ENCODE results near the gene HEATR5B. TPM values are rescaled to one million over a fixed set of nuclear protein-coding genes. Genes with fewer than 3 reads are reported as not detected.

HEATR5B gene
- total and polyA plus RNA-seq, 2 donors (not counting 1 experiment from before 2014, with no cell fraction given): 15.7 to 22.0 TPM

DNA sequence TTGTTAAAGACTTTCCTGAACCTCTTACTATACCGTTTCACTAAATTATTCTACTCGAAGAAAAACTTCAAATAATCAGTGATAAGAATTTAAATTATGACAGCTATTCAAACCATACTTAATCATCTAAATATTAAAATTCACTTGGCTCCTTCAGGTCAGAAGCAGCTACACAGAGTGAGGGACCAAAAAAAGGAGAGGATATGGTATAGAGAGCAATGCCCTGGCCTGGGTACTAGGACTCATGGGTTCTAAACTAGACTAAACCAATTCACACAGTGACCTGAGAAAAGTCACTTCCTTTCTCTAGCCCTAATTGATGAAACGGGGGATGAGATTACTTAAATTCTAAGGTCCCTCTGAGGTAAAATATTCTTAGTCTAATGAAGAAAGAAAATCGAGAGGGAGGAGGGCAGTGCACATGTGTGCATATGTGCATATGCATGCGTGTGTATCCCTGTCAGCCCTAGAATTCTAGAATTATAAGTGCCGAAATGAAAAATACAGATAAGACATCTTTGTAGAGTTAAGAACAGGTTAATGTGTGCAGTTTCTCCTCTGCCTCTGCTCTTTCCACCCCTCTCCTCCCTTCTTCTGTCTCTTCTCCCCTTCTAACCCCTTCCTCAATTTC, 129.1 kb downstream of the HEATR5B start:
- Histone ChIP-seq H3K27ac (ENCODE audit: insufficient read depth, low read length) (no peak overlapping the region), H3K4me1 (ENCODE audit: control insufficient read depth, extremely low read depth, insufficient read depth, low read length) (peaks cover 6% of the 10 kb centered on the region), H3K36me3 (ENCODE audit: control insufficient read depth, insufficient read depth, low read length) (no peaks in the 10 kb centered on the region), H2AFZ (ENCODE audit: low read length) (no peak overlapping the region), H3K9ac (ENCODE audit: insufficient read depth, low read length) (no peak overlapping the region), H3K27me3 (ENCODE audit: control insufficient read depth, insufficient read depth, low read length) (no peaks in the 10 kb centered on the region), H4K20me1 (ENCODE audit: control insufficient read depth, extremely low read depth, insufficient read depth, low read length) (no peaks in the 10 kb centered on the region), H3K9me3 (ENCODE audit: control insufficient read depth, insufficient read depth, low read depth, low read length) (no peaks in the 10 kb centered on the region), H3K4me2 (ENCODE audit: extremely low read depth, insufficient read depth, low read length) (no peak overlapping the region), H3K4me3 (replicated peaks in 1 of 4; ENCODE audit: control extremely low read depth in 1 of 4, insufficient read depth in 1 of 4, low read depth in 3 of 4, low read length in 4 of 4) (no peak overlapping the region), H3K79me2 (ENCODE audit: control insufficient read depth, insufficient read depth, low read length) (peaks cover 22% of the 10 kb centered on the region)
- TF ChIP-seq, protein P1, sequence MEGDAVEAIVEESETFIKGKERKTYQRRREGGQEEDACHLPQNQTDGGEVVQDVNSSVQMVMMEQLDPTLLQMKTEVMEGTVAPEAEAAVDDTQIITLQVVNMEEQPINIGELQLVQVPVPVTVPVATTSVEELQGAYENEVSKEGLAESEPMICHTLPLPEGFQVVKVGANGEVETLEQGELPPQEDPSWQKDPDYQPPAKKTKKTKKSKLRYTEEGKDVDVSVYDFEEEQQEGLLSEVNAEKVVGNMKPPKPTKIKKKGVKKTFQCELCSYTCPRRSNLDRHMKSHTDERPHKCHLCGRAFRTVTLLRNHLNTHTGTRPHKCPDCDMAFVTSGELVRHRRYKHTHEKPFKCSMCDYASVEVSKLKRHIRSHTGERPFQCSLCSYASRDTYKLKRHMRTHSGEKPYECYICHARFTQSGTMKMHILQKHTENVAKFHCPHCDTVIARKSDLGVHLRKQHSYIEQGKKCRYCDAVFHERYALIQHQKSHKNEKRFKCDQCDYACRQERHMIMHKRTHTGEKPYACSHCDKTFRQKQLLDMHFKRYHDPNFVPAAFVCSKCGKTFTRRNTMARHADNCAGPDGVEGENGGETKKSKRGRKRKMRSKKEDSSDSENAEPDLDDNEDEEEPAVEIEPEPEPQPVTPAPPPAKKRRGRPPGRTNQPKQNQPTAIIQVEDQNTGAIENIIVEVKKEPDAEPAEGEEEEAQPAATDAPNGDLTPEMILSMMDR (conservative IDR thresholded peaks at IDR 0.05 in 1 of 2, IDR thresholded peaks at IDR 0.05 in 1 of 2; ENCODE audit: low read depth in 1 of 2, low read length in 2 of 2): no peak
- no peak for TF ChIP-seq EZH2 (IDR thresholded peaks at IDR 0.05; ENCODE audit: low read length, missing control alignments)
- DNase-seq (ENCODE audit: low read depth in 2 of 2): no peak

GRCh38 chr2:36952748-36953197, 131.4 kb downstream of the HEATR5B start:
- H4K20me1 ChIP-seq (ENCODE audit: control insufficient read depth, extremely low read depth, insufficient read depth, low read length): no peaks in the 10 kb centered on the region
- H3K27ac ChIP-seq (ENCODE audit: insufficient read depth, low read length): no peak overlapping the region
- H3K36me3 ChIP-seq (ENCODE audit: control insufficient read depth, insufficient read depth, low read length): no peaks in the 10 kb centered on the region
- H2AFZ ChIP-seq (ENCODE audit: low read length): no peak overlapping the region
- peaks cover 6% of the 10 kb centered on the region for H3K4me1 ChIP-seq (ENCODE audit: control insufficient read depth, extremely low read depth, insufficient read depth, low read length)
- no peak for TF ChIP-seq EZH2 (IDR thresholded peaks at IDR 0.05; ENCODE audit: low read length, missing control alignments)
- TF ChIP-seq, protein P1 (conservative IDR thresholded peaks at IDR 0.05 in 1 of 2, IDR thresholded peaks at IDR 0.05 in 1 of 2; ENCODE audit: low read depth in 1 of 2, low read length in 2 of 2): no peak
- no peaks in the 10 kb centered on the region for H3K9me3 ChIP-seq (ENCODE audit: control insufficient read depth, insufficient read depth, low read depth, low read length)
- no peak overlapping the region for H3K4me3 ChIP-seq (replicated peaks in 1 of 4; ENCODE audit: control extremely low read depth in 1 of 4, insufficient read depth in 1 of 4, low read depth in 3 of 4, low read length in 4 of 4)
- H3K27me3 ChIP-seq (ENCODE audit: control insufficient read depth, insufficient read depth, low read length): no peaks in the 10 kb centered on the region
- H3K4me2 ChIP-seq (ENCODE audit: extremely low read depth, insufficient read depth, low read length): no peak overlapping the region
- H3K79me2 ChIP-seq (ENCODE audit: control insufficient read depth, insufficient read depth, low read length): peaks cover 24% of the 10 kb centered on the region
- DNase-seq (ENCODE audit: low read depth in 2 of 2): no peak
- no peak overlapping the region for H3K9ac ChIP-seq (ENCODE audit: insufficient read depth, low read length)

- no peak overlapping the region for H3K9ac ChIP-seq (ENCODE audit: insufficient read depth, low read length)
- no peak overlapping the region for H3K4me2 ChIP-seq (ENCODE audit: extremely low read depth, insufficient read depth, low read length)
- H3K79me2 ChIP-seq (ENCODE audit: control insufficient read depth, insufficient read depth, low read length): peaks cover 24% of the 10 kb centered on the region
- H3K4me3 ChIP-seq (replicated peaks in 1 of 4; ENCODE audit: control extremely low read depth in 1 of 4, insufficient read depth in 1 of 4, low read depth in 3 of 4, low read length in 4 of 4): no peak overlapping the region
- DNase-seq (ENCODE audit: low read depth in 2 of 2): peak; percentile 31 to 57
- no peaks in the 10 kb centered on the region for H3K36me3 ChIP-seq (ENCODE audit: control insufficient read depth, insufficient read depth, low read length)
- peaks cover 6% of the 10 kb centered on the region for H3K4me1 ChIP-seq (ENCODE audit: control insufficient read depth, extremely low read depth, insufficient read depth, low read length)
- H4K20me1 ChIP-seq (ENCODE audit: control insufficient read depth, extremely low read depth, insufficient read depth, low read length): no peaks in the 10 kb centered on the region
- H3K27me3 ChIP-seq (ENCODE audit: control insufficient read depth, insufficient read depth, low read length): no peaks in the 10 kb centered on the region
- TF ChIP-seq EZH2 (IDR thresholded peaks at IDR 0.05; ENCODE audit: low read length, missing control alignments): no peak
- TF ChIP-seq, protein P1 (conservative IDR thresholded peaks at IDR 0.05 in 1 of 2, IDR thresholded peaks at IDR 0.05 in 1 of 2; ENCODE audit: low read depth in 1 of 2, low read length in 2 of 2): no peak
- no peak overlapping the region for H2AFZ ChIP-seq (ENCODE audit: low read length)
- no peaks in the 10 kb centered on the region for H3K9me3 ChIP-seq (ENCODE audit: control insufficient read depth, insufficient read depth, low read depth, low read length)
- H3K27ac ChIP-seq (ENCODE audit: insufficient read depth, low read length): no peak overlapping the region
Measured at GRCh38 chr2:36951574-36951973, 132.6 kb downstream of the HEATR5B start.
